ENCODE data around the gene PTF1A. TPM values are rescaled to one million over a fixed set of nuclear protein-coding genes. Genes with fewer than 3 reads are reported as not detected.

PTF1A gene
- polyA plus RNA-seq, 4 donors = not detected

Other genes with a start within 250 kb of the PTF1A start
- gene MSRB2, start 96.7 kb upstream of the PTF1A start, polyA plus RNA-seq = 10 to 100 TPM; 20.3 to 36.0 (median 24.7) TPM
- under 1 TPM in 2 of 4 donors, not detected in 2; 0.07 to 0.10 TPM for gene C10orf67, start 152.5 kb downstream of the PTF1A start, polyA plus RNA-seq
- 10 to 100 TPM in 1 of 4 donors, 1 to 10 TPM in 3; 4.5 to 15.5 (median 5.4) TPM for gene OTUD1, start 246.8 kb downstream of the PTF1A start, polyA plus RNA-seq